ENCODE measurements around the gene ASNSD1. TPM values are rescaled to one million over a fixed set of nuclear protein-coding genes. Genes with fewer than 3 reads are reported as not detected.

Gene ASNSD1
- total and polyA plus RNA-seq, 9 of the 15 experiments (the other 6 are each of a cell fraction or from before 2014, with no cell fraction given), result 23.9 to 56.4 (median 38.3) TPM

DNA sequence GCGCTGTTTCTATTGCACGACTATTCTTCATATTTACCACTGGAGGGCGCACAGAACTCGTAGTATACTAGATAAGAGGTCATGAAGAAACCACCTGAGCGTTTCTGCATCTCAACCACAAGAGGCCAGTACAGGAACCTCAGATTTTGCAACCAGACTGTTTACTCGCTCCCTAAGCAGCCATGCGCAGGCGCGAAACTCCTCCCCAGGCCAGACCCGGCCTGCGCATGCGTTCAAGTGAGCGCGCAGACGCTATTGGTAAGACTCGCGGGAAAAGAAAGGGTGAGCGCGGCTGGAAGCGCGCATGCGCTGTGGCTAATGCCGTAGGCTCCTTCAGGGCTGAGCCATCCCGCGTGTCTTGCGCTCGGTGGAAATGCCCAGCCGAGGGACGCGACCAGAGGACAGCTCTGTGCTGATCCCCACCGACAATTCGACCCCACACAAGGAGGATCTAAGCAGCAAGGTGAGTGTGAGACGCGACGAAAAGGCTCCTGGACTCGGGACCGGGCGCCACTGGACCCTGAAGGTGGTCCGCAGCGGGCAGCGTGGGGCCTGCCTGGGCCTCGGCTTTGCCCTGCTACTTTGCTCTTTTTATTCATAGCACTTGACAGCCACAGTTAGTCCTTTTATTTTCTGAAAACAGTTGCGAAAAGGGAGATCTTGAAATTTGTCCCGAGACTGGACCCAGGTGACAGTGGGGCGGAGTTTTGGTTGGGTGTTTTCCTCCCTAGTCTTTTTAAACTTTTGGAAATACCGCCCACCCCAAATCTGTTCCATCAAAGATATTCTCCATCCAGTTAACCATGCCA is at the start of gene ASNSD1 (continued):
- TF ChIP-seq ZNF561 (CRISPR knock-in tag; conservative IDR thresholded peaks at IDR 0.05), result no peak
- TF ChIP-seq, protein P1, sequence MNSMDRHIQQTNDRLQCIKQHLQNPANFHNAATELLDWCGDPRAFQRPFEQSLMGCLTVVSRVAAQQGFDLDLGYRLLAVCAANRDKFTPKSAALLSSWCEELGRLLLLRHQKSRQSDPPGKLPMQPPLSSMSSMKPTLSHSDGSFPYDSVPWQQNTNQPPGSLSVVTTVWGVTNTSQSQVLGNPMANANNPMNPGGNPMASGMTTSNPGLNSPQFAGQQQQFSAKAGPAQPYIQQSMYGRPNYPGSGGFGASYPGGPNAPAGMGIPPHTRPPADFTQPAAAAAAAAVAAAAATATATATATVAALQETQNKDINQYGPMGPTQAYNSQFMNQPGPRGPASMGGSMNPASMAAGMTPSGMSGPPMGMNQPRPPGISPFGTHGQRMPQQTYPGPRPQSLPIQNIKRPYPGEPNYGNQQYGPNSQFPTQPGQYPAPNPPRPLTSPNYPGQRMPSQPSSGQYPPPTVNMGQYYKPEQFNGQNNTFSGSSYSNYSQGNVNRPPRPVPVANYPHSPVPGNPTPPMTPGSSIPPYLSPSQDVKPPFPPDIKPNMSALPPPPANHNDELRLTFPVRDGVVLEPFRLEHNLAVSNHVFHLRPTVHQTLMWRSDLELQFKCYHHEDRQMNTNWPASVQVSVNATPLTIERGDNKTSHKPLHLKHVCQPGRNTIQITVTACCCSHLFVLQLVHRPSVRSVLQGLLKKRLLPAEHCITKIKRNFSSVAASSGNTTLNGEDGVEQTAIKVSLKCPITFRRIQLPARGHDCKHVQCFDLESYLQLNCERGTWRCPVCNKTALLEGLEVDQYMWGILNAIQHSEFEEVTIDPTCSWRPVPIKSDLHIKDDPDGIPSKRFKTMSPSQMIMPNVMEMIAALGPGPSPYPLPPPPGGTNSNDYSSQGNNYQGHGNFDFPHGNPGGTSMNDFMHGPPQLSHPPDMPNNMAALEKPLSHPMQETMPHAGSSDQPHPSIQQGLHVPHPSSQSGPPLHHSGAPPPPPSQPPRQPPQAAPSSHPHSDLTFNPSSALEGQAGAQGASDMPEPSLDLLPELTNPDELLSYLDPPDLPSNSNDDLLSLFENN (IDR thresholded peaks at IDR 0.05; ENCODE audit: low read depth in 2 of 2, low read length in 2 of 2), result no peak
- TF ChIP-seq, protein P2, sequence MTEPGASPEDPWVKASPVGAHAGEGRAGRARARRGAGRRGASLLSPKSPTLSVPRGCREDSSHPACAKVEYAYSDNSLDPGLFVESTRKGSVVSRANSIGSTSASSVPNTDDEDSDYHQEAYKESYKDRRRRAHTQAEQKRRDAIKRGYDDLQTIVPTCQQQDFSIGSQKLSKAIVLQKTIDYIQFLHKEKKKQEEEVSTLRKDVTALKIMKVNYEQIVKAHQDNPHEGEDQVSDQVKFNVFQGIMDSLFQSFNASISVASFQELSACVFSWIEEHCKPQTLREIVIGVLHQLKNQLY (CRISPR knock-in tag; conservative IDR thresholded peaks at IDR 0.05), result no peak
- TF ChIP-seq, protein P3, sequence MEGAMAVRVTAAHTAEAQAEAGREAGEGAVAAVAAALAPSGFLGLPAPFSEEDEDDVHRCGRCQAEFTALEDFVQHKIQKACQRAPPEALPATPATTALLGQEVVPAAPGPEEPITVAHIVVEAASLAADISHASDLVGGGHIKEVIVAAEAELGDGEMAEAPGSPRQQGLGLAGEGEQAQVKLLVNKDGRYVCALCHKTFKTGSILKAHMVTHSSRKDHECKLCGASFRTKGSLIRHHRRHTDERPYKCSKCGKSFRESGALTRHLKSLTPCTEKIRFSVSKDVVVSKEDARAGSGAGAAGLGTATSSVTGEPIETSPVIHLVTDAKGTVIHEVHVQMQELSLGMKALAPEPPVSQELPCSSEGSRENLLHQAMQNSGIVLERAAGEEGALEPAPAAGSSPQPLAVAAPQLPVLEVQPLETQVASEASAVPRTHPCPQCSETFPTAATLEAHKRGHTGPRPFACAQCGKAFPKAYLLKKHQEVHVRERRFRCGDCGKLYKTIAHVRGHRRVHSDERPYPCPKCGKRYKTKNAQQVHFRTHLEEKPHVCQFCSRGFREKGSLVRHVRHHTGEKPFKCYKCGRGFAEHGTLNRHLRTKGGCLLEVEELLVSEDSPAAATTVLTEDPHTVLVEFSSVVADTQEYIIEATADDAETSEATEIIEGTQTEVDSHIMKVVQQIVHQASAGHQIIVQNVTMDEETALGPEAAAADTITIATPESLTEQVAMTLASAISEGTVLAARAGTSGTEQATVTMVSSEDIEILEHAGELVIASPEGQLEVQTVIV (CRISPR knock-in tag; IDR thresholded peaks at IDR 0.05; ENCODE audit: borderline replicate concordance), result no peak
- TF ChIP-seq, protein P4, sequence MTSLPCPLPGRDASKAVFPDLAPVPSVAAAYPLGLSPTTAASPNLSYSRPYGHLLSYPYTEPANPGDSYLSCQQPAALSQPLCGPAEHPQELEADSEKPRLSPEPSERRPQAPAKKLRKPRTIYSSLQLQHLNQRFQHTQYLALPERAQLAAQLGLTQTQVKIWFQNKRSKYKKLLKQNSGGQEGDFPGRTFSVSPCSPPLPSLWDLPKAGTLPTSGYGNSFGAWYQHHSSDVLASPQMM (CRISPR knock-in tag; IDR thresholded peaks at IDR 0.05), result no peak
- TF ChIP-seq PYGO2 (tag; IDR thresholded peaks at IDR 0.05), result no peak
- no peak for TF ChIP-seq PHB (CRISPR knock-in tag; IDR thresholded peaks at IDR 0.05)
- no peak for TF ChIP-seq FOXA1 (IDR thresholded peaks at IDR 0.05; ENCODE audit: borderline replicate concordance)
- no peak for TF ChIP-seq KLF10 (CRISPR knock-in tag; IDR thresholded peaks at IDR 0.05)
- TF ChIP-seq ZNF695 (CRISPR knock-in tag; IDR thresholded peaks at IDR 0.05), result no peak
- TF ChIP-seq KAT8 (IDR thresholded peaks at IDR 0.05; ENCODE audit: low read depth), result no peak
- no peak for TF ChIP-seq GTF2A2 (tag; IDR thresholded peaks at IDR 0.05)
- no peak for TF ChIP-seq ZNF232 (CRISPR knock-in tag; IDR thresholded peaks at IDR 0.05)
- TF ChIP-seq BACH1 (tag; IDR thresholded peaks at IDR 0.05), result no peak
- TF ChIP-seq, protein P5, sequence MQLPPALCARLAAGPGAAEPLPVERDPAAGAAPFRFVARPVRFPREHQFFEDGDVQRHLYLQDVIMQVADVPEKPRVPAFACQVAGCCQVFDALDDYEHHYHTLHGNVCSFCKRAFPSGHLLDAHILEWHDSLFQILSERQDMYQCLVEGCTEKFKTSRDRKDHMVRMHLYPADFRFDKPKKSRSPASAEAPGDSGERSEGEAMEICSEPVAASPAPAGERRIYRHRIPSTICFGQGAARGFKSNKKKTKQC (CRISPR knock-in tag; IDR thresholded peaks at IDR 0.05), result 0 out of 2 replicates have a peak, but pooled peaks have one; percentile 32
- peak; percentile 84 for TF ChIP-seq POLR2AphosphoS5 (IDR thresholded peaks at IDR 0.05; ENCODE audit: control insufficient read depth, insufficient read depth, low read depth, low read length)
- no peak for TF ChIP-seq ZNF282 (CRISPR knock-in tag; IDR thresholded peaks at IDR 0.05)
